GM10847 (cell line): ENCODE measurements around the gene TRPC3.

Experiments
- POLR2A ChIP-seq: IDR thresholded peaks from 2 replicates; pipeline ENCODE4 v1.6.1; 2011; ENCODE audit not compliant: insufficient read length; ENCODE audit errors: extremely low read depth

Gene TRPC3

DNA sequence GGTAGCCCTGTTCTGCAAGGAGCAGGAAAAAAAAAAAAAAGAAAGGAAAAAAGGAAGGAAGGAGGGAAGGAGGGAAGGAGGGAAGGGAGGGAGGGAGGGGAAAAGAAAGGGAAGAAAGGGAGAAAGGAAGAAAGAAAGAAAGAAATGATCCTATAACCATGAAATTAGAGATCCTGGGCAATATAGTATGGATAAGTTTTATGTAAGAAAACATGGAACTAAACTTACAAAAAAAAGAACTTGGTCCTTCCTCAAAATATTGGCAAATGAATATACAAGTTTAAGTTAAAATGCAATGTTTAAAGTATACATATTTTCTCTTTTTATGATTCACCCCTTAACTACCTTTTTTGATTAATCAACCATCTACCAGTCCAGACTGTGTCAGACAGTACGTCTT lies 100.5 kb downstream of the TRPC3 start:
- no peak for TF ChIP-seq POLR2A

DNA sequence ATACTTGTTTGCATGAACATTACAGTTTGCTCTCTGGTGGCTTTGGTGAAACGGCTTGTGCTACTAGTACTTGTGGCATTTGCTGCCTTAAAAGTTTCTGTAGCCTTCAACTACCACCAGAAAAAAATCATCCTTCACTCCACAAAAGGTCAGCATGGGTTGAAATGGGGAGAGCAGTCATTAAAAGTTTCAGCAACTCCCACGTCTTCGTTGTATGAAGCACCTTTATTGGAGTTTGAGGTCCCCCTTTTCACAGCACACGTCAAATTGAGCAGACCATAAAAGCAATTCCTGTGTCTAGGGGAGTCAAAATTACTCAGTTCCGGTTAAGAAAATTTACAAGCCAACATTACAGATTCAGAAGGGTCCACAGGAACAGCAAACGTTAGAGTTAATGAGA lies 105.2 kb downstream of the TRPC3 start:
- no peak for TF ChIP-seq POLR2A

GRCh38 chr4:121842862-121843261 lies 109.0 kb downstream of the TRPC3 start:
- TF ChIP-seq POLR2A: no peak

- no peak for TF ChIP-seq POLR2A
Observed at GRCh38 chr4:121838136-121838535, 113.7 kb downstream of the TRPC3 start.

GRCh38 chr4:121829511-121829910 lies 122.3 kb downstream of the TRPC3 start:
- TF ChIP-seq POLR2A: no peak
